Ishikawa (cell line): Measurements from ENCODE around the gene GH1.

Experiments used
- CEBPB ChIP-seq: IDR thresholded peaks from 2 replicates; pipeline ENCODE4 v1.6.1; 2012
- CREB1 ChIP-seq: IDR thresholded peaks from 2 replicates; pipeline ENCODE4 v1.6.1; 2012; ENCODE audit warnings: low read depth
- EP300 ChIP-seq: IDR thresholded peaks from 2 replicates; pipeline ENCODE4 v1.6.1; 2012; ENCODE audit warnings: borderline replicate concordance
- MAX ChIP-seq: IDR thresholded peaks from 2 replicates; pipeline ENCODE4 v1.6.1; 2012
- NFIC ChIP-seq: IDR thresholded peaks from 2 replicates; pipeline ENCODE4 v1.6.1; 2012
- RAD21 ChIP-seq: IDR thresholded peaks from 2 replicates; pipeline ENCODE4 v1.6.1; 2012; ENCODE audit warnings: low read depth
- REST ChIP-seq: IDR thresholded peaks from 2 replicates; pipeline ENCODE4 v1.6.1; 2012; ENCODE audit warnings: low read depth, mild to moderate bottlenecking
- TEAD4 ChIP-seq: IDR thresholded peaks from 2 replicates; pipeline ENCODE4 v1.6.1; 2012
- YY1 ChIP-seq: IDR thresholded peaks from 2 replicates; pipeline ENCODE4 v1.6.1; 2012; ENCODE audit warnings: low read depth
- ZBTB7A ChIP-seq: IDR thresholded peaks from 2 replicates; pipeline ENCODE4 v1.6.1; 2012; ENCODE audit warnings: low read depth
- TF ChIP-seq, protein P1 (sequence below): IDR thresholded peaks from 2 replicates; pipeline ENCODE4 v1.6.1; 2012

DNA sequence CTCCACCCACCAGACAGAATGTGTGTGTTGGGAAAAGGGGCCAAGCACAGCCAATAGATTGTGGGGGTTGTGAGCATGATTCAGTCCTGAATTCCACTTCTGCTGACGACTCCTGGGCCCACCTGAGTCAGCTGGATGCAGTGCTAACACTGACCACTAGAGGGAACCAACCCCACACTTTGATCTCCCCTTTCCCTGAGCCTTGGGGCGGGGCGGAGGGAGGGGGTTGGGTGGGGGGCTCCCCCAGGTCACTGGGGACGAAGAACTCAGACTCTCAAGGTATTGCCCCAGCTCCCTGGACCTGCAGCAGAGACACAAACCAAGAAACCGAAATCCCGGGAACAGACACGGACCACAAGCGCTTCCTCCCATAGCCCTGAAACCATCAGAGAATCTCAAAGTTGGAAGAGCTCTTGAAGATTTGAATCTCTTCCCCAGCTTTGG is 7.0 kb downstream of the GH1 start:
- TF ChIP-seq RAD21: peak; percentile 73
- TF ChIP-seq MAX: no peak
- no peak for TF ChIP-seq CEBPB
- no peak for TF ChIP-seq EP300
- TF ChIP-seq REST: no peak
- no peak for TF ChIP-seq NFIC
- no peak for TF ChIP-seq YY1
- TF ChIP-seq TEAD4: no peak
- TF ChIP-seq, protein P1, sequence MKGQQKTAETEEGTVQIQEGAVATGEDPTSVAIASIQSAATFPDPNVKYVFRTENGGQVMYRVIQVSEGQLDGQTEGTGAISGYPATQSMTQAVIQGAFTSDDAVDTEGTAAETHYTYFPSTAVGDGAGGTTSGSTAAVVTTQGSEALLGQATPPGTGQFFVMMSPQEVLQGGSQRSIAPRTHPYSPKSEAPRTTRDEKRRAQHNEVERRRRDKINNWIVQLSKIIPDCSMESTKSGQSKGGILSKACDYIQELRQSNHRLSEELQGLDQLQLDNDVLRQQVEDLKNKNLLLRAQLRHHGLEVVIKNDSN: no peak
- TF ChIP-seq CREB1: no peak
- TF ChIP-seq ZBTB7A: no peak
